ENCODE results near the gene SHE.

- TF ChIP-seq CTCF (IDR thresholded peaks at IDR 0.05) = no peak
- TF ChIP-seq POLR2A (IDR thresholded peaks at IDR 0.05) = no peak
Observed at GRCh38 chr1:154445040-154445472, 57.2 kb downstream of the SHE start.
